ENCODE measurements around the gene CAMTA1.
"Not testable (repeated sequence)": the region's sequence is repeated elsewhere in the genome, so short reads cannot be mapped to it uniquely, and the experiment has no call there.

The CAMTA1 gene

DNA sequence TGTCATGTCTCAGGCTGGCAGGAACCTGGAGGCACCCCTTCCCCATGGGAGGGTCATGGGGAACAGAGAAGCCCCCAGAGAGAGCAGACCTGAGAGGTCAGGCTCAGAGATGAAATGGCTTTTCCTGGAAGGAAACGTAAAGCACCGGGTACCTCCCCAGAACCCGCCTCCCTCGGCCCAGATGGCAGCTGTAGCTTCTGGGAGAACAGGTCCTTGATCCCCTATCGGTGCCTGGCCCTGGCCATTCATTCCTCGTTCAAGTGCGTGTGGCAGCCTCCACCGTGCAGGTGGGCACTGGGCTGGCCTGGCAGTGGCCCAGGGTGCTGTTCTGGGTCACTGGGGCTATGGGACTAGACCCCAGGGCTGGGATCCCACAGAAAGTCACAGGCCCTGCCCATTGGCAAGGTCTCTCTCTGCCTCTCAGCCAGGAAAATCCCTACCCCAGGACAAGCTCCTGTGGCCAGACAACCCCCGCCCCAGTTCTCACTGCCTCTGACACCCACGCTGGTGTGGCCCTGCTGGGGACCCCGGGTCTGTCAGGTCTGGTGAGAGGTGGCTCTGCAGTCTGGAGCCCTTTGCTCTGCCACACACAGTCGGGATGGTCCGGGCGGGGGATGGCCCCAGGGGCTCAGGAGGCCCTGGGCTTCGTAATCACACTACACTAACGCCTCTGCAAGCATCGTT is 802.7 kb downstream of the CAMTA1 start:
- no peak for DNase-seq

DNA sequence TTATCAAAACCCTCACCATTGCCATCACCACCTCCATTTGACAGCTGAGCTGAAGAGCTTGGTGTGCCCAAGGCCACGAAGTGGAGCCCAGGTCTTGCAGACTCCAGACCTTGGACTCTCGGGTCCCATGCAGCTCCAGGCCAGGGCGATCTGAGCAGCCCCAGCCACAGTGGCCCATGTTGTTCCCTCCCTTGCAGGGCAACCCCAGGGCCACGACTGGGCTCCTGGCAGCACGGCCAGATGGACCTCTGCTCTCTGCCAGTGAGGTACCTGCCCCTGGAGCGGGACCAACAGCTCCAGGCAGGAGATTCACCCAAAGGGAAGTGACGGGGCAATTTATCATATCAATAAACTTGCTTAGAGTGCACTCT is 803.2 kb downstream of the CAMTA1 start:
- no peak for DNase-seq

- DNase-seq: no peak
These were observed 804.0 kb downstream of the CAMTA1 start for GRCh38 chr1:7589080-7589735.

- no peak for DNase-seq
These were observed 804.6 kb downstream of the CAMTA1 start for GRCh38 chr1:7589774-7590425.

DNA sequence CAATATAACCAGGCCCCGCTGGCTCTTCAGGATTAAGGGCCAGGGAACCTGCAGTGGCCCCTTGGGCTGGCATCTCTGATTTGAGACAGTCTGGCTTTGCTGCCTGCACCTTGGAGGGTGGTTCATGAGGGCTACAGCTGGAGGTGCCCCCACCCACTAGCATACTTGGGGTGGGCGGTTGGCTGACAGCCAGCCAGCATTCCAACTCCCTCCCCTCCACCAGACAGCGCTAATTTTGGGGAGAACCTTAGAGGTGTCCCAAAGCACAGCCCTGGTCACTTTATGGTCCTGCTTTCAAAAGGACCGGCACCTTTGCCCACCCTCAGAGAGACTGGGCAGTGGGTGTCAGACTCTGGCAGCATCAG is 805.2 kb downstream of the CAMTA1 start:
- DNase-seq: no peak

GRCh38 chr1:7591565-7591964 is 806.3 kb downstream of the CAMTA1 start:
- no peak for DNase-seq

DNA sequence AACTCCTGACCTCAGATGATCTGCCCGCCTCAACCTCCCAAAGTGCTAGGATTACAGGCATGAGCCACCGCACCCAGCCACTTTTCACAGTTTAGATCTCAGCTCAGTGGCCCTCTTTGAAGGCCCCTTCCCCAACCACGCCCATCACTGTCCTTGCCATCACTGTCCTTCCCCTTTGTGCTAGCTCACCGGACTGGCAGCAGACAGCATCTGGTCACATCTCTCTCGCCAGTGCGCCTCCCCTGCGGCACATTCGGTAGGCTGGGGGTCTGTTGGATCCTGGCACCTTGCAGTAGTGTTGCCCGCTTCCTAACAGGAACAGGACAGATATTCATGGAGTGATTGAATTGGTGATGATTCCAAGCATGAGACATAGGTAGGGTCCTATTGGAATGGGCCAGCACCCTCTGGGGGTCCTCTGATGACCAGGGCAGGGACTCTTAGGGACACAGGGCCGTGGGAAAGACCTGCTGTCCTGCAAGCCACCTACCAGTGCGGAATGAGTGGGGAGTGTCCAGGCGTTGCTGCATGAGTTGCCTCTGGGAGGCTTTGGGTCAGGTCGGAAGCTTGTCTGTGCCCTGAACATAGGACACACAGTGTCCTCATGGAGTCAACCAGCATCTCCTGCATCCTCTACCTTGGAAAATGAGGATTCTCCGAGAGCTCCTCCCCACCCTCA is 807.0 kb downstream of the CAMTA1 start:
- no peak for DNase-seq

DNA sequence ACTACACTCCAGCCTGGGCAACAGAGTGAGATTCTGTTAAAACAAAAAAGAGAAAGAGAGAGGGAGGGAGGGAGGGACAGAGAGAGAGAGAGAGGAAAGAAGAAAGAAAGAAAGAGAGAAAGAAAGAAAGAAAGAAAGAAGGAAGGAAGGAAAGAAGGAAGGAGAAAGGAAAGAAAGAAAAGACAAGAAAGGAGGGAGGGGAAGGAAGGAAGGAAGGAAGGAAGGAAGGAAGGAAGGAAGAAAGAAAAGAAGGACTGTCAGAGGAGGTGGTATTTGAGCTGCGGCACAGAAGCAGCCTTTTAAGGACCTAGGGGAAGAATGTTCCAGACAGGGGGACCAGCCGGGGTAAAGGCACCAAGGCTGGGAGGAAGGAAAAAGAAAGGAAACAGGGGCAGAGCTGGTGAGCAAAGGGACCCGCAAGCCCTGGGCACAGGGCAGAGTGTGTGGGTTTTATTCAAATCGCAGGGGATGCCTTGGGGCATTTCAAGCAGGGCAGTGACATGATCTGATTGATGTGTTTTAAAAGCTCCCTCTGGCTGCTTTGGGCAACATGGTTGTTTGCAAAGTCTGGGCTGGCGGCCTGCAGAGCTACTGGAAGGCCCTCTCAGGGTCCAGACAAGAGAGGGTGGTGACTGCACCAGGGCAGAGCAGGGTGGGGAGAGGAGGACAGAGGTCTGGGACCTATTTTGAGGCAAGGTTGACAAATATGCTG is 808.9 kb downstream of the CAMTA1 start:
- no peak for DNase-seq

DNA sequence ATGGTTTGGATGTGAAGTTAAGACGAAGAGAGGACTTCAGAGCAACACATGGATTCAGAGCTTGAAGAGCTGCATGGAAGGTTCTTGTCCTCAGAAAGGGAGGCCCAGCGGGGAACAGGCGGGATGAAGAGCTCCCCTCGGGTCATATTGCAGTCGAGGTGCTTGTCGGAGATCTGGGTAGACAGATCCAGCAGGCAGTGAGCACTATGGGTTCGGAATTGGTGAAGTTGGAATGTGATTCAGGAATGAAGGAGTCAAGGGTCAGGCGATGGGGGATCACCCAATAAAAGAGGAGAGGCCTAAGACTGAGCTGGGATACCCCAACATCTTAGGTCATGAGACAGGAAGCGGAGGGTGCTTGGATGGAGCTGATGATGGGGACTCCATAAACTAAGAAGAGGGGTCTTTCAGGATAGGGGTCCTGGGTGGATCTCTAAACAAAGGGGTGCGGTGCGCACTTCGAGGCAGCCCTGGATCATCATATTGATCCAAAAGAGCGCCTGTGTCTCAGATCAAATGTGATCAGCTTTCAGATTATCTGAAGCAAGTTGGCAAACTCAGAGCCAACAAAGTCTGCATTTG is 809.6 kb downstream of the CAMTA1 start:
- no peak for DNase-seq

DNA sequence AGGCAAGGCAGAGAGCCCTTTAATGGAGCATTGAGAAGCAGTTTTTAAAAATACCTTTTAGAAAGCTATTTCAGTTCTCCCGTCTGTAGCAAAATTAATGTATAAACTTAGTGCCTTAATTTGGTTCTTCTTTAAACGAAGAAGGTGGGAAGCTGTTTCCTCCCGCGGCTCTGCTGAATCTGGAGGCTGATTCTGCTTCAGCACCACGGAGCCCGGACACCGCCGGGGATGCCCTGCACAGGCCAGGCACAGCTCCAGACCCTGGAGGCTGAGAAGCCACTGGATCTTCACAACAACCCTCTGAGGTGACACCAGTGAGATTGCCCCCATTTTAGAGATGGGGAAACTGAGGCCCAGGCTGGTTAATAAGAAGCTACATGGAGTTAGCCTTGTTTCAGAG is 810.1 kb downstream of the CAMTA1 start:
- DNase-seq: no peak

GRCh38 chr1:7596126-7596965 is 811.1 kb downstream of the CAMTA1 start:
- no peak for DNase-seq

GRCh38 chr1:7598058-7598457 is 812.8 kb downstream of the CAMTA1 start:
- DNase-seq: not testable (repeated sequence)

DNA sequence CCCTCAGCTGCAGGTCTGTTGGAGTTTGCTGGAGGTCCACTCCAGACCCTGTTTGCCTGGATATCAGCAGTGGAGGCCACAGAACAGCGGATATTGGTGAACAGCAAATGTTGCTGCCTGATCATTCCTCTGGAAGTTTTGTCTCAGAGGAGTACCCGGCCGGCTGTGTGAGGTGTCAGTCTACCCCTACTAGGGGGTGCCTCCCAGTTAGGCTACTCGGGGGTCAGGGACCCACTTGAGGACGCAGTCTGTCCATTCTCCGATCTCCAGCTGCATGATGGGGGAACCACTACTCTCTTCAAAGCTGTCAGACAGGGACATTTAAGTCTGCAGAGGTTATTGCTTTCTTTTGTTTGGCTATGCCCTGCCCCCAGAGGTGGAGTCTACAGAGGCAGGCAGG is 819.7 kb downstream of the CAMTA1 start:
- DNase-seq: not testable (repeated sequence)

DNA sequence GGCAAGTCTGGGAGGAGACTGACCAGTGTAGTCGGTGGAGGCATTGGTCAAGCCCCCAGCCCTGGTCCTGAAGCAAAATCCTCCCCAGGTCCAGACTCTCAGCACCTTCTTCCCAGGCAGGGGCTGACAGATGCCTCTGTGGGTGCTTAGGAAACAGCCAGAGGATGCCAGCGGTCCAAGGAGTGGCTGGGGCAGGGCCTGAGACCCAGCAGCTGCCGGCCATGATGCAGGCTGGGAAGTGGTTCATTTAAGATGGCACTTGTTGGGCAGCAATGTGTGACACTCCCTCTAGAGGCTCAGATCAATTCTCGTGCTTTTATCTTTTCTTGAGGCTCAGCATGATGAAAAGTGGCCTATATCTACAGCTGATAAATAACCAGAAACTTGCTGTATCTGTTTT is 820.8 kb downstream of the CAMTA1 start:
- DNase-seq: no peak

DNA sequence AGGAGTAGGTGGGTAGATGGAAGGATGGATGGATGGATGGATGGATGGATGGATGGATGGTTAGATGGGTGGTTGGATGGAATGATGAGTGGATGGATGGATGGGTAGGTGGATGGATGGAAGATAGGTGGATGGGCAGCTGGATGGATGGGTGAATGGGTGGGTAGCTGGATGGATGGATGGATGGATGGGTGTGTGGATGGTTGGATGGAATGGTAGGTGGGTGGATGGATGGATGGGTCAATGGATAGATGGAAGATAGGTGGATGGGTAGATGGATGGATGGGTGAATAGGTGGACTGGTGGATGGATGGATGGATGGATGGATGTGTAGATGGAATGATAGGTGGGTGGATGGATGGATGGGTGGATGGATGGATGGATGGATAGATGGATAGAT is 821.8 kb downstream of the CAMTA1 start:
- DNase-seq: no peak

DNA sequence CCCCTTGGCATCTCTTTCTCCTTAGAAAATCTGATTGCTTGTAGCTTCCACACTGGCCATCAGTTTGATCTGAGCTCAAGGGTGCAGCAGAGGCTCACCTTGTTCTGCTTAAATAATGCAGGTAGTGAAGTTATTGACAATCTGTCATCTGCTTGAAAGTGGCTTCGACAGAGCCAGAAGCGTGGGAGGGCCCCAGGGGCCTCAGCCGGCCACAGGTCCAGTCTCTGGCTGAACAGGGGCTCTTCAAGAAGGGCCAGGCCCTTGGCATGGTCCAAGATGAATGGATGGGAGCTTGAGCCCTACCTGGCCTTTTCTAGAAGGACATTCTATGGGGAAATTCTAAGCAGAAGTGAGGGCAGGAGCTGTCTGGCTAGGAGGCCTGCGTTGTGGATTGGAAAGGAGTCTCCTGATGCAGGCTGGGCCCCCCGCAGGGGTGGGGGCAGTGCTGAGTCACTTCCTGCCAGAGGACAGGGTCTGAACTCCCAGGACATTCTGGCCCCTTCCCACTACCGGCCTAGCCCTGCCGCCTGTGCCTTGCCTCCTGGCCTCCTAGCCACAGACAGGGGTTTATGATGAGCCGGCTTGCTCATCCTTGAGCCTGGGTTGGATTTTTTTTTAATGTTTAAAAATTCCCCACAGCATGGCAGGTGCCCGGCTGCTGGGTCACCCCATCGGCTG is 823.5 kb downstream of the CAMTA1 start:
- DNase-seq: no peak

- no peak for DNase-seq
These were observed 824.2 kb downstream of the CAMTA1 start for GRCh38 chr1:7609311-7609994.

GRCh38 chr1:7610106-7610731 is 825.0 kb downstream of the CAMTA1 start:
- no peak for DNase-seq

DNA sequence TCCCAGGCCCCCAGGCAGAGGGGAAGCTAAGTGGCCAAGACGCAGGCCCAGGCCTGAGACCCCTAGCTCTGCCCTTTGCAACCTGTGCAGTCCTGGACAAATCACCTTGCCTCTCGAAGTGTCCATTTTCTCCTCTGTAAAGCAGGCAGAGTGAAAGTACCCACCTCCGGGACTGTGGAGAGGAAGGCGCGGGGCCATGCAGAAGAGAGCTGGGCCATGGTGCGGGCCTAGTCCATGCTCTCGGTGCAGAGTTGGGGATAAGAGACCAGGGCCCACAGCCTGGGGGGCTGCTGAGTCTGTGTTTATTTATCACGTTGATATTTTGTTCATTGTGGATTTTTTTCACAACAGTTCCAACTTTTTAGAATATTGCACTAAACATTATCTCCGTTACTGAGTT is 825.7 kb downstream of the CAMTA1 start:
- DNase-seq: no peak

DNA sequence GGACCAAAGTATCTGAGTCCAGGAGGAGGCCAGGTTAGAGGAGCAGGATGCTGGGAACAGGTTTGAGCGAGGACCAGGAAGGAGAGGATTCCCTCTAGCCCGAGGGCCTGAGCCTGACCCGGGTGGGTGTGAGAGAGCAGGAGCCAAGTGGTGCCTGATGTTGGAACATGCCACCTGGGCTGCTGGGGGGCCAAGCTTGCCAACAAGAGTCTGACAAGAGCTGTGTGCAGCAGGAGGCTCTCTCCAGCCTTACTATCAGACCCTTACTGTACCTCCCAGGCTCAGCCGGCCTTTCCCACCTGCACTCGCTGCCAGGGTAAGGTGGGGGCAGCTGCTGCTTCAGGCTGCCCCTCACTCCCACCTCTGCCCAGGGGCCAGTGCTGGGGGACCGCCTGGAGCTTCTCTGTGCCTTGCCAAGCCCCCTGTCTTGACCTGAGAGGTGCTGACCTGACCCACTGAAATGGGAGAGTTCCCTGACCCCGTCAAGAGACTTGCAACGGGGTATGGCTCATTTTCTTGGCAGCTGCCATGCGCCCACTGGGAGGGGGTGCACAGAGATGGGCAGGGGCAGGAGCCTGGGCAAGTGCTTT is 826.3 kb downstream of the CAMTA1 start:
- no peak for DNase-seq
